ENCODE measurements around the gene ZNF320.
"Not testable (repeated sequence)": the region's sequence is repeated elsewhere in the genome, so short reads cannot be mapped to it uniquely, and the experiment has no call there.

Gene ZNF320

GRCh38 chr19:52897138-52897935 lies at the start of gene ZNF320:
ZNF320 (minus strand) TSS chr19:52897635; CDS start chr19:52890255, 7,380 bp downstream.
- peak; percentile 69 to 83 for DNase-seq (ENCODE audit: low read depth in 2 of 2)

- no peak for DNase-seq (ENCODE audit: low read depth in 2 of 2)
Measured at GRCh38 chr19:52946322-52947310, 49.2 kb upstream of the ZNF320 start.

DNA sequence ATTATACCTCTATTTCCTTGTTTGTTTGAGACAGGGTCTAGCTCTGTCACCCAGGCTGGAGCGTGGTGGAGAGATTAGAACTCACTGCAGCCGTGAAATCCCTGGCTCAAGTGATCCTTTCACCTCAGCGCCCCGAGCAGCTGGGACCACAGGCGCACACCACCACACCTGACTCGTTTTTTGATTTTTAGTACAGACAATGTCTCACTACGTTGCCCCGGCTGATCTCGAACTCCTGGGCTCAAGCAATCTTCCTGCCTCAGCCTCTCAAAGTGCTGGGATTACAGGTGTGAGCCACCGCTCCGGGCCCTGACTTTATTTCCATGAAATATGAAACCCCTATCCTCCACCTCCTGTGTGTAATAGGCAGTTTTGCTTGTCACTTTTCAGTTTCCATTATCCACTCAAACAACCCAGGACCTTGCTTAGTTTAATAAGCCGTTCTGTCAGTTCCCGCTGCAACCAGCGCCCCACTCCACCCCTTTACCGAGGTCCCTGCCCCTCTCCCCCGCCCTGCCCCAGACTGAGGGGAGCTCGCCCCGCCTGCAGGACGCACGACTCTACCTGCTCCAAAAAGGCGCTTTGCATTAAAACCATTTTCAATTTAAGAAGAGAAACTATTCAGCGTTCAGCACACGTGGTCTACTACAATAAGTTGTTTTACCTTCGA lies 48.4 kb upstream of the ZNF320 start:
- DNase-seq (ENCODE audit: low read depth in 2 of 2) = no peak

- not testable (repeated sequence) for DNase-seq (ENCODE audit: low read depth in 2 of 2)
Measured at GRCh38 chr19:52944703-52945493, 47.5 kb upstream of the ZNF320 start.

DNA sequence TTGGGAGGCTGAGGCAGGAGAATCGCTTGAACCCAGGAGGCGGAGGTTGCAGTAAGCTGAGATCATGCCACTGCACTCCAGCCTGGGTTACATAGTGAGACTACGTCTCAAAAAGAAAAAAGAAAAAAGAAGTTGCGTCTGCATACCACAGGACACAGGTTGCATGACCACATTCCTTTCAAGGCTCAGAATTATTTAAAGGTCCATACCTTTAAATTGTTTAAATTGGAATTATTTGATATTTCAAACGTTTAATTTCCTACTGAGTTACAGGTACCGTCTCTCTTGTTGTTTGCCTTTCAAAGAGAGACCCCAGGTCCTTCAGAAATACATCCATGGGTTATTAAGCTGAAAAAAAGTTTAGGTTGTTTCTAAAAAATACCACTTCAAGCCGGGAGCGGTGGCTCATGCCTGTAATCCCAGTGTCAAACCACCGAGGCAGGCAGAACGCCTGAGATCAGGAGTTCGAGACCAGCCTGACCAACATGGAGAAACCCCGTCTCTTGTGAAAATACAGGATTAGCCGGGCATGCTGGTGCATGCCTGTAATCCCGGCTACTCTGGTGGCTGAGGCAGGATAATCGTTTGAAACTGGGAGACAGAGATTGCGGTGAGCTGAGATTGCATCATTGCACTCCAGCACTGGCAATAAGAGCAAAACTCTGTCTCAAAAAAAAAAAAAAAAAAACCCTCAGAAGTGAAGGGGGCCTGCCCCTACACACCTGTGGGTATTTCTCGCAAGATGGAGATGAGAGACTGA lies 46.6 kb upstream of the ZNF320 start:
- no peak for DNase-seq (ENCODE audit: low read depth in 2 of 2)

GRCh38 chr19:52943134-52943883 lies 45.9 kb upstream of the ZNF320 start:
- no peak for DNase-seq (ENCODE audit: low read depth in 2 of 2)

DNA sequence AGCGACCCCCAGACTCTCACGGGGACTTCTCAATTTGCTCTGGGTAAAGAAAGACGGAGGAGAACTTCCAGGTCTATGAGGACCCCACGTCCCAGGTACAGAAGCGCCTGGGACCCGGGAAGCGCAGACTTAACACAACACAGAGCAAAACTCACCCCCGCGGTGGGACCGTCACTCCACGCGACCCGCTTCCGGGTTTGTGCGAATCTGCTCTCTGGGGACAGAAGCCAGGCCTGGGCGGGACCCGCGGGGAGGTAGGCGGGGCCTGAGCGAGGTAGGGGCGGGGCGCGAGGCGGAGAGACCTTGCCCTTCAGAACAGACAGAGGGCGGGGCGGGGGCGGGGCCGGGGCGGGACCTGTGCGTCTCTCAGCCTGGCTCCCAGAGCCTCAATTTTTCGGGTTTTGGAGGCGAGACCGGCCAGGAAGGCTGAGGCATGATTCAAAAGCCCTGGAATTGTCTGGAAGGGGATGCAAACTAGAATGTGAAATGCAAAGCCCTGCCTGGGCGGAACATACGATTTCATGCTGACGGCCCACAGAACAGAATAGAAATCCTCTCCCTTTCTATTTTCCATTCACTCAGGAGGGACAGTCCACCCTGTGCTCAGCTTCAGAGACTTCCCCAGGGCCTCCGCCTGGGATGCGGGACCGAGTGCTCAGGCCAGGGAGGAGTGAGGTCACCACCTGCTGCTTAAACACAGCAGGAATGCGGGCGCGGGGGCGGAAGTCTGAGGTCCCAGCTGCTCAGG lies 45.1 kb upstream of the ZNF320 start:
- DNase-seq (ENCODE audit: low read depth in 2 of 2) = peak; percentile 84 to 91

DNA sequence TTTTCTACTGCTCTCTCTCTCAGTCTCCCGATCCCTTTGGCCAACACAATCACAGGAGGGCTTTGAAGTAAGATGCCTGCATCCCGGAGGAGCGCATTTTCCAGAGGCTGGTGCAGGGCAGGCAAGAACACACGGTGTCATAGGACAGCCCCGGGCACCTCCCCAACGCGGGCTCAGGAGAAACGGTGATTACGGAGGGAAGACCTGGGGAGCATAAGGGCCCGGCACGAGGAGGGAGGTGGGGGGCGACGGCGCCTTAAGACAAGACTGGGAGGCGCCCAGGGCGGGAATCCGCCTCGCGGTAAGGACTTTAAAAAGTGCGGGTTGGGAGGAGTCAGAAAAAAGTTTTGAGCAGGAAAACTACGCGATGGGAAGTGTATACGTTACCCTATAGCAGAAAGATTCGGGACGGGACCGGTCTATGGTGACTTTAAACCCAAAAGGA lies 44.5 kb upstream of the ZNF320 start:
- DNase-seq (ENCODE audit: low read depth in 2 of 2) = no peak

GRCh38 chr19:52941523-52941922 lies 44.1 kb upstream of the ZNF320 start:
- DNase-seq (ENCODE audit: low read depth in 2 of 2) = not testable (repeated sequence)

DNA sequence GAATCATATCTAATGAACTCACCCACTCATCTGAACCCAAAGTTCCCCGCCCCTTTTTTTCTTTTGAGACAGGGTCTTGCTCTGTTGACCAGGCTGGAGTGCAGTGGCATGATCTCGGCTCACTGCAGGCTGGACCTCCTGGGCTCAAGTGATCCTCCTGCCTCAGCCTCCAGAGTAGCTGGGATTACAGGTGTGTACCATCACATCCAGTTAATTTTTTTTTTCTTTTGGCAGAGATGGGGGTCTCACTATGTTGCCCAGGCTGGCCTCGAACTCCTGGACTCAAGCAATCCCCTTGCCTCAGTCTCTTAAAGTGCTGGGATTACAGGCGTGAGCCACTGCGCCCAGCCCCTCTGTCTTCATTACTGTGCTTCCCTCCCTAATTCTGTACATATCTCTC lies 43.5 kb upstream of the ZNF320 start:
- not testable (repeated sequence) for DNase-seq (ENCODE audit: low read depth in 2 of 2)

DNA sequence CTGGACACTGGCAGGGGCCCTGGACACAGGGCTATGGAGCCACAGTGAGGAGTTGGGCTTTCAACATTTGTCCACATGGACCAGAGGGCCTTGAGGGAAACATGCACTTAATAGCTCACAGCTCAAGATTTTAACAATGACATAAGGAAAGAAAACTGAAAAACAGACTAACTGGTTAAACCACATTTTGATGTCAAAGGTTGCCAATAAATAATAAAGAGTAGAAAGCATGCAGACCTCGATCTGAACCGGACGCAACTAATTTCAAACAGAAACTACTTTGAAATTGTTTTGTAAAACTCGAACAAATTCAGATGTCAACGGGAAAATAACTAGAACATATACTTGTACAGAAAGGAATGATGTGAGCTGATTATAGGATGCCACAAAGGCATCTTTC lies 41.3 kb upstream of the ZNF320 start:
- no peak for DNase-seq (ENCODE audit: low read depth in 2 of 2)

DNA sequence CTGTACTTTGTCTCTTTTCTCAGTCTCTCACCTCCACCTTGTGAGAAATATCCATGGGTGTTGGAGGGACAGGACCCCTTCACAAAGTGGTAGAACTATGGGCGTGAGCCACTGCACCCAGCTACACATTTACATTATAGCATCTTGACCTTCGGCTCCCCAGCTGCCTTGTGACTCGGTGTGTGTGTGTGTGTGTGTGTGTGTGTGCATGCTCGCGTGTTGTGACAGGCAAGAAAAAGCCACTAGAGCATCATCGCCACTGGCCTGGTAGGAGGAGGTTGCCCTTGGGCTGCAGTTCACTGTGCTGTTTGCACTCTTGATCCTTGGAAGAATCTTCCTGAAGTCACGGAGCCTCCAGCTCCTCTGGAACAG lies 39.5 kb upstream of the ZNF320 start:
- DNase-seq (ENCODE audit: low read depth in 2 of 2) = no peak

DNA sequence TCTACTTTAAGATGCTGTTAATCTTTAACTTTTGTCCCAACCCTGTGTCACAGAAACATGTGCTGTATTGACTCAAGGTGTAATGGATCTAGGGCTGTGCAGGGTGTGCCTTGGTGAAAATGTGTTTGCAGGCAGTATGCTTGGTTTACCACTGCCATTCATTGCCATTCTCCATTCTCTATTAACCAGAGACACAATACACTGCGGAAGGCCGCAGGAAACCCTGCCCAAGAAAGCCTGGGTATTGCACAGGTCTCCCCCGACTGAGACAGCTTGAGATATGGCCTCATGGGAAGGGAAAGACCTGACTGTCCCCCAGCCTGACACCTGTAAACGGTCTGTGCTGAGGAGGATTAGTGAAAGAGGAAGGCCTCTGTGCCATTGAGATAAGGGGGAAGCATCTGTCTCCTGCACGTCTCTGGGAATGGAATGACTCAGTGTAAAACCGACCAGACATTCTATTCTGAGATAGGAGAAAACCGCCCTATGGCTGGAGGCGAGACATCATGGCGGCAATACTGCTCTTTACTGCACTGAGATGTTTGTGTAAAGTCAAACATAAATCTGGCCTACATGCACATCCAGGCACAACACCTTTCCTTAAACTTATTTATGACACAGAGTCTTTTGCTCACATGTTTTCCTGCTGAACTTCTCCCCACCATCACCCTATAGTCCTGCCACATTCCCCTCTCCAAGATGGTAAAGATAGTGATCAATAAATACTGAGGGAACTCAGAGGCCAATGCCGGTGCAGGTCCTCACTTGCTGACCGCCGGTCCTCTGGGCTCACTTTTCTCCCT lies 38.9 kb upstream of the ZNF320 start:
- no peak for DNase-seq (ENCODE audit: low read depth in 2 of 2)

- DNase-seq (ENCODE audit: low read depth in 2 of 2) = no peak
Measured at GRCh38 chr19:52935434-52935833, 38.0 kb upstream of the ZNF320 start.

GRCh38 chr19:52924641-52925040 lies 27.2 kb upstream of the ZNF320 start:
- not testable (repeated sequence) for DNase-seq (ENCODE audit: low read depth in 2 of 2)

- no peak for DNase-seq (ENCODE audit: low read depth in 2 of 2)
Measured at GRCh38 chr19:52923778-52924593, 26.6 kb upstream of the ZNF320 start.

Measured in activated CD4-positive, alpha-beta T cell treated with anti-CD3 and anti-CD28 coated beads for 24 hours (primary cell).